ENCODE data around the gene ATAD3B.
"Not testable (repeated sequence)": the region's sequence is repeated elsewhere in the genome, so short reads cannot be mapped to it uniquely, and the experiment has no call there.

ATAD3B gene

DNA sequence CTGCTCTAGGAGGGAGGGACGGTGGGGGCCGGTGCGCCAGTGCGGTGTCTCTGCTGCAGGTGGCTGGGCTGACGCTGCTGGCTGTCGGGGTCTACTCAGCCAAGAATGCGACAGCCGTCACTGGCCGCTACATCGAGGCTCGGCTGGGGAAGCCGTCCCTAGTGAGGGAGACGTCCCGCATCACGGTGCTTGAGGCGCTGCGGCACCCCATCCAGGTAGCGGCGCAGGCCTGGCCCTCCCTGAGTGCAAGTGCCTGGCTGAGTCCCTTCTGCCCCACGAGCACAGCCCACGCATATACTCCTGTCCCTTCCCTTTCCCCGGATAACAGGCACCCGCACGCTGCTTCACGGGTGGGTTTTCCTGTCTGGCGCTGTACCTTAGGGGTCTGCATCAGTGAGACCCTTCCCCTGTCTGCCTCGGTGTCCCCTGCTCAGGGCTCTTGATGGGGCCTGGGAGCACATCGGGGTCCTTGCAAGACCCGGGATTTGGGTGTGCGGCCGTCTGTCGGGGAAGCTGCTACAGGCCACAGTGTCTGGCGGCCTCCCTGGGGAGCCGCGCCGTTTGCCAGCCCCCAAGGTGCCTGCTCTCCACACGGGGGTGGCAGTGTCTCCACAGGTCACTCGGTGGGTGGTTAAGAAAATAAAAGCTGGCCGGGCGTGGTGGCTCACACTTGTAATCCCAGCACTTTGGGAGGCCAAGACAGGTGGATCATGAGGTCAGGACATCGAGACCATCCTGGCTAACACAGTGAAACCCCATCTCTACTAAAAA lies 17.1 kb upstream of the ATAD3B start:
- H3K27ac Mint-ChIP-seq; H3K9me3 Mint-ChIP-seq; H3K4me3 Mint-ChIP-seq; H3K27me3 Mint-ChIP-seq (ENCODE audit: low read depth); H3K4me1 Mint-ChIP-seq (ENCODE audit: low read depth); H3K36me3 Mint-ChIP-seq (ENCODE audit: low read depth): not testable (repeated sequence)

DNA sequence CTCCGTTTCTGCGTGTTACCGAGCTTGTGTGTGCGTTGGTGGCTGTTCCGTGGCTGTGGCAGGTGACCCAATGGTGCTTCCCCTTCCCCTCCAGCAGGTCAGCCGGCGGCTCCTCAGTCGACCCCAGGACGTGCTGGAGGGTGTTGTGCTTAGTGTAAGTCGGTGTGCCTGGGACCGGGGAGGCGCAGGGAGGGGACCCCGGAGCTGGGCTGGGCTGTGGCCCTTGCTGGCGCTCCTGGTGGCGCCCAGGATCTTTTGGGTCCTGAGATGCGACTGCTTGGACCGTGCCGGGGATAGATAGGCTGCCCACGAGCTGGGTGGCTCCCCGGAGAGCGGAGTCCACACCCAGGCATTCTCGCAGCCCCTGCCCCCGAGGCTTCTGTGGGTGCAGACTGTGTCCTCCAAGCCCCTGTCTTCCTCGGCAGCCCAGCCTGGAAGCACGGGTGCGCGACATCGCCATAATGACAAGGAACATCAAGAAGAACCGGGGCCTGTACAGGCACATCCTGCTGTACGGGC lies 16.1 kb upstream of the ATAD3B start:
- no peak overlapping the region for H3K27ac Mint-ChIP-seq
- H3K9me3 Mint-ChIP-seq: no peaks in the 10 kb centered on the region
- no peaks in the 10 kb centered on the region for H3K27me3 Mint-ChIP-seq (ENCODE audit: low read depth)
- no peaks in the 10 kb centered on the region for H3K4me1 Mint-ChIP-seq (ENCODE audit: low read depth)
- H3K4me3 Mint-ChIP-seq: no peak overlapping the region
- H3K36me3 Mint-ChIP-seq (ENCODE audit: low read depth): no peaks in the 10 kb centered on the region

DNA sequence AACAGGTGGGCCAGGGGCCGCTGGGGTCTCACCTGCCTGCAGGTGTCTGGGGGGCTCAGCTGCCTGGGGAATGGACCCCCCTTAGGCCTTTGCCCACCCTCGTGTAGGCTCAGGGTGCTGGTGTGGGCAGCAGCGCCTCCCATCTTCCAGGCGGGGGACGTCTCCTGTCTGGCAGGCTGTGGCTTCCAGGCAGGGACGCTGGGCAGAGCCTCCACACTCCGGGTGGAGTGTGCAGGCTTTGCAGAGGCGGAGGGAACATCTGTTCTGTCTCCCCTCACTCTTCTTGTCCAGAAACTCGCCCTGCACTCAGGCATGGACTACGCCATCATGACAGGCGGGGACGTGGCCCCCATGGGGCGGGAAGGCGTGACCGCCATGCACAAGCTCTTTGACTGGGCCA lies 15.6 kb upstream of the ATAD3B start:
- H3K9me3 Mint-ChIP-seq; H3K4me1 Mint-ChIP-seq (ENCODE audit: low read depth); H3K27ac Mint-ChIP-seq; H3K36me3 Mint-ChIP-seq (ENCODE audit: low read depth); H3K27me3 Mint-ChIP-seq (ENCODE audit: low read depth); H3K4me3 Mint-ChIP-seq: not testable (repeated sequence)

DNA sequence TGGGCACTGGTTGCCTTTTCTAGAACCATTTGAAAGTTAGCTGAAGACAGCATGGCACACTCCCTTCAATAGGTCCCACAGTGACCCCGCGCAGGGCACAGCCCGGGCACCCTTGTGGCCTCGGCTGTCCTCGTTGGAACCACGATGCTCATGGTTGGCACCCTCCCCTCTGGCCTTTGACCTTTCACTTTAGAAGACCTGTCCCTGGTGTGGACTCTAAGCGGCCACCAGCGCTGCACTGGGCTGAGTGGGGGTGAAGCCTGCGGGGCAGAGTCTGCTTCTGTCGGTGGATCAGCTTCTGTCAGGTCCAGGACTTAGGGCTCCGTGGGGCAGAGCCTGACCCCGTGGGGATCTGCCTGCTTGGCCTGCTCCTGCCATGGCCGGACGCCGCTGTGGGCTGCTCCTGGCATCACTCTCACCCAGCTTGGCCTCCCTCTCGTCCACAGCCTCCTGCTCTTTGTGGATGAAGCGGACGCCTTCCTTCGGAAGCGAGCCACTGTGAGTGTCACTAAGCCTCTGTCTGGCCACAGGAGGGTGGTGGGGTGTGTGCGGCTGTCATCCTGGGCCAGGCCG lies 14.8 kb upstream of the ATAD3B start:
- H3K4me1 Mint-ChIP-seq (ENCODE audit: low read depth); H3K9me3 Mint-ChIP-seq; H3K27ac Mint-ChIP-seq; H3K27me3 Mint-ChIP-seq (ENCODE audit: low read depth); H3K4me3 Mint-ChIP-seq; H3K36me3 Mint-ChIP-seq (ENCODE audit: low read depth): not testable (repeated sequence)

DNA sequence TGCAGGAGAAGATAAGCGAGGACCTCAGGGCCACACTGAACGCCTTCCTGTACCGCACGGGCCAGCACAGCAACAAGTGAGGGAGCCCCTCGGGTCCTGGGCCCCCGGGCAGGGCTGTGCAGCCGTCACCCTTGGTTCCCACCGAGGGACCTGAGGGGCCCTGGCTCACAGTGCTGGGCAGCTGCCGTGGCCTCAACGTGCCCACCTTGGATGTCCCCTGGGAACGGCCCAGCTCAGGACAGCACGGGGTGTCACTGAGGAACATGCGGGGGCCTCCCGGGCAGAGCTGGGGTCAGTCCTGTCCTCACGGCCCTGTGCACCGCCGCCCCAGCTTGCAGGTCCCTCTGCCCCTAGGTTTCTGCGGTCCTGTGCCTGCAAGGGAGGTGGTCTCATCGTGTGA lies 12.4 kb upstream of the ATAD3B start:
- not testable (repeated sequence) for H3K4me3 Mint-ChIP-seq

DNA sequence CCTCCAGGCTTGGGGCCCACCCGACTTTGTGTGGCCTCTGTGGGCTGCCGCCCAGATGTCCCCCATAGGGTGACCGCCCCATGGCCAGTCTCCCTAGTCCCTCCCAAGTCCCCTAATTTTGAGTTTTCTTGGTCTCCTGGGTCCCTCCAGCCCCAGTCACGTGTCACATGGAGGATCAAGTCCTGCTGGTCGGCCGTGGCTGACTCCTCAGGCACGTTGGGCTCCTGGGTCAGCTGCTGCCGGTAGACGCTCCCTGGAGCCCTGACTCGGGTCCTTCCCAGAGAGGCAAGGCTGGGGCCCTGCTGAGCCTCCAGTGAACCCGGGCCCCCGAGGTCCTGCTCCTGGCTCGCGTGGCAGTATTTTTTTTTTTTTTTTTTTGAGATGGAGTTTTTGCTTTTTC lies 11.9 kb upstream of the ATAD3B start:
- not testable (repeated sequence) for H3K4me3 Mint-ChIP-seq; H3K4me1 Mint-ChIP-seq (ENCODE audit: low read depth); H3K27me3 Mint-ChIP-seq (ENCODE audit: low read depth); H3K36me3 Mint-ChIP-seq (ENCODE audit: low read depth); H3K9me3 Mint-ChIP-seq; H3K27ac Mint-ChIP-seq

More for the DNA sequence above, 12.4 kb upstream of the ATAD3B start:
- not testable (repeated sequence) for H3K9me3 Mint-ChIP-seq; H3K36me3 Mint-ChIP-seq (ENCODE audit: low read depth); H3K27ac Mint-ChIP-seq; H3K4me1 Mint-ChIP-seq (ENCODE audit: low read depth); H3K27me3 Mint-ChIP-seq (ENCODE audit: low read depth)

DNA sequence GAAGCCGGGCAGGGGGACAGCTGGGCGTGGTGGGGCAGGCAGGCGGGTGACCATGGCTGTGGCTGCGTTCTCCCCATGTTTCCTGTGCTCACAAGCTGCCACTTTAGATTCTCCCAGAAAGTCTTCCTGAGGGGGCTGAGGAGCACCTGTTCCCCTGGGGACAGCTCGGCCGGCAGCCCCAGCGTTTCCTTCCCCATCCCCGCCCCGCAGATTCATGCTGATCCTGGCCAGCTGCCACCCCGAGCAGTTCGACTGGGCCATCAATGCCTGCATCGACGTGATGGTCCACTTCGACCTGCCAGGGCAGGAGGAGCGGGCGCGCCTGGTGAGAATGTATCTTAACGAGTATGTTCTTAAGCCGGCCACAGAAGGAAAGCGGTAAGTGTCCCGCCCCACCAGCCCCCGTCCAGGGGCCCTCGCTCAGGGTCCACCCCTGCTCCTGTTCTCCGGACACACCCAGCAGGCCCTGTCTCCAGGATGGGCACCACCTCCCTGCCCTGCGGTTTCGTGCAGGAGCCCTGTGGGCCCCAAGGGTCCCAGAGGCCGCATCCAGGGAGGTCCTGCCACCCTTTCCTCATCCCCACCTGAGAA lies 10.9 kb upstream of the ATAD3B start:
- Mint-ChIP-seq H3K4me3 (no peak overlapping the region), H3K9me3 (no peaks in the 10 kb centered on the region), H3K27me3 (ENCODE audit: low read depth) (no peaks in the 10 kb centered on the region), H3K4me1 (ENCODE audit: low read depth) (no peaks in the 10 kb centered on the region), H3K36me3 (ENCODE audit: low read depth) (no peaks in the 10 kb centered on the region), H3K27ac (no peak overlapping the region)

DNA sequence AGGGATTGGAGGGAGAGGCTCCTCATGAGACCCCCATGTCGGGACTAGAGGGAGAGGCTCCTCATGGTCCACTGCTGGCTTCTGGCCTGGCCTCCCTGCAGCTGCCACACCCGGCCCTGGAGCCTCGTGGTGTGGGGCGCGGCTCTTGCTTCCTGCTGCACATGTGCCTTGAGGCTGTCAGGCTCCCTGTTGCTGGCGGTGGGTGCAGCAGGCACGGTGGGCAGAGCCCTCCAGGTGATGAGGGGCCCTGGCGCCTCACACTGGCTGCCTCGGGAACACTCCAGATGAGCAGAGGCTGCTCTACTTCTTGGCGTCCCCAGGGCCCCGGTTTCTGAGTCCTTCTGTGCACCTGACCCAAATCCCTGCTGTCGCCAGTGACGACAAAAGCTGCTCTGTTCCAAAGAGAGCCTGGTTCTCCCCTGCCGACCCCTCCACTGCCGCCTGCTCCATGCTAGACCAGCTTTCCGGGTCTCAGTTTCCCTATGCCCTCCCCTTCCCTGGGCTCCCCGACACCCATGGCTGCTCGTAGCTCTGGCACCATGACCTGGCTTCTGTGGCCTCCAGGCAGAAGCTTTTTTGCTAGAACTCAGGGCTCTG lies 9.7 kb upstream of the ATAD3B start:
- Mint-ChIP-seq H3K36me3 (ENCODE audit: low read depth) (no peaks in the 10 kb centered on the region), H3K27me3 (ENCODE audit: low read depth) (no peaks in the 10 kb centered on the region), H3K27ac (no peak overlapping the region), H3K4me1 (ENCODE audit: low read depth) (no peaks in the 10 kb centered on the region), H3K4me3 (no peak overlapping the region), H3K9me3 (no peaks in the 10 kb centered on the region)

DNA sequence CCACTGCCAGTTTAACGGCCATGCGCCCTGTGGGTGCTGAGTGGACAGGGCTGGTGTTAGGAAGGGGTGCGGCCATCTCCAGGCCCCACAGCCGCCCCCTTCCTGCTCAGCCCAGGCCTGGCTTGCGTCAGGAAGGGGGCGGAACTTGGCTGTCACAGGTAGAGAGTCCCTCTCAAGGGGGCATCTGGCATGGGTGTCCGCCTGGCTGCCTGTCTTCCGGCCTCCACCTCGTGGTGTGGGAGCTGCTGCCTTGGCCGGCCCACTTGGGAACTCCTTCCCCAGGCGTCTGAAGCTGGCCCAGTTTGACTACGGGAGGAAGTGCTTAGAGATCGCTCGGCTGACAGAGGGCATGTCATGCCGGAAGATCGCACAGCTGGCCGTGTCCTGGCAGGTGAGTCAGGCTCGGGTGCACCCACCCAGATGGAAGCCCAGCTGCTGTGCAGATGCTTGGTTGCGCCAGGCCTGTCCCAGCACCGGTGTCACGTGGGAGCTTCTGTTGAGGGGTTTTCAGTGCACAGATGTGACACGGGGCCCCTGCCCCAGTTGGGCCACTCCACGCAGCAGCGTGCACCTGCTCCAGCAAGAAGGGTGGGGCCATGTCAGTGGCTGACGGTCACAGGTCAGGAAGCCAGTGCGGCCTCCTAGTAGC lies 9.1 kb upstream of the ATAD3B start:
- no peaks in the 10 kb centered on the region for H3K9me3 Mint-ChIP-seq
- H3K27ac Mint-ChIP-seq: no peak overlapping the region
- H3K36me3 Mint-ChIP-seq (ENCODE audit: low read depth): no peaks in the 10 kb centered on the region
- no peak overlapping the region for H3K4me3 Mint-ChIP-seq
- no peaks in the 10 kb centered on the region for H3K4me1 Mint-ChIP-seq (ENCODE audit: low read depth)
- no peaks in the 10 kb centered on the region for H3K27me3 Mint-ChIP-seq (ENCODE audit: low read depth)

DNA sequence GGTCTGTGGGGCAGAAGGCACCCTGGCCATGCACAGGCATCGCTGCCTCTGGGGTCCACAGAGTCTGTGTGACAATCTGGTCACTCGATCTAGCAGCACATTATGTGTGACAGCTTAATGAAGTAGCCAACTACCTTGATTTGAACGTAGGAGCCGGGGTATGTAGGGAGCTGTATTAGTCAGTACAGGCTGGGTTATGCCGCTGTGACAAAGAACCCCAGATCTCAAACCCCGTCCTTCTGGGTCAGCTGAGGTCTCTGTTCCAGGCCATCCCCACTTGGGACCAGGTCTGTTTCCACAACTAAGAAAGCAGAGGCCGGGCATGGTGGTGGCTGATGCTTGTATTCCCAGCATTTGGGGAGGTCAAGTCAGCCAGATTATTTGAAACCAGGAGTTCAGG lies 8.3 kb upstream of the ATAD3B start:
- Mint-ChIP-seq H3K9me3 (no peaks in the 10 kb centered on the region), H3K27me3 (ENCODE audit: low read depth) (no peaks in the 10 kb centered on the region), H3K27ac (no peak overlapping the region), H3K4me3 (no peak overlapping the region), H3K4me1 (ENCODE audit: low read depth) (no peaks in the 10 kb centered on the region), H3K36me3 (ENCODE audit: low read depth) (no peaks in the 10 kb centered on the region)

DNA sequence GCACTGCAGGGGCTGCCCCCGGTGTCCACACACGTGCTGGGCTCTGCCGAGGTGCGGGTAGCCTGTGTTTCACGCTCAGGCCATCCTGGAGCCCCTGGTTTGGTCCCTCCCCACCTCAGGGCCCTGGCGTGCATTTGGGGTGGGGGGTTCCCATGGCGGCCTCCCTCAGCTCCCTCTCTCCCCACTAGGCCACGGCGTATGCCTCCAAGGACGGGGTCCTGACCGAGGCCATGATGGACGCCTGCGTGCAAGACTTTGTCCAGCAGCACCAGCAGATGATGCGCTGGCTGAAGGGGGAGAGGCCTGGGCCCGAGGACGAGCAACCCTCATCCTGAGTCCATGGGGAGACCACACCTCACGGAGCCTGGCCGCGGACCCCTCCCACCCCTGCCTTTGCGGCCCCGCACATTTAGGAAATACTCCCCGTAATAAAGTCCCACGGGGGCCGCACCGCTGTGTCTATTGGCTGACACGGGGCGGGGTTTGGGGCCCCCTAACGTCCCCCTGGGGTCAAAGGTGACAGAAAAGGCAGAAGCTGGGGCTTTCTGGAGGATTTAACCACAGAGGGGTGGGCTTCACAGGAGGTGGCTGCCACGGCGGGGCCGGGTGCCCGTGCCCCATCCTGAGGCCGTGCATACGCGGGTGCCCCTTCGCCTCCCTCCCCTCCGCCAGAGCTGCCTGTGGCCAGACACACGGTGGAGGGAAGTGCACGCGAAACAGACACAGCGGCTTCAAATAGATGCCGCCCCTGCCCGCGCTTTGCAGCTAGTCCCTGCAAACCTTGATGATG lies 3.2 kb upstream of the ATAD3B start:
- H3K27ac Mint-ChIP-seq; H3K4me3 Mint-ChIP-seq; H3K27me3 Mint-ChIP-seq (ENCODE audit: low read depth); H3K9me3 Mint-ChIP-seq; H3K36me3 Mint-ChIP-seq (ENCODE audit: low read depth): not testable (repeated sequence)
- H3K4me1 Mint-ChIP-seq (ENCODE audit: low read depth): peaks cover 16% of the 10 kb centered on the region

DNA sequence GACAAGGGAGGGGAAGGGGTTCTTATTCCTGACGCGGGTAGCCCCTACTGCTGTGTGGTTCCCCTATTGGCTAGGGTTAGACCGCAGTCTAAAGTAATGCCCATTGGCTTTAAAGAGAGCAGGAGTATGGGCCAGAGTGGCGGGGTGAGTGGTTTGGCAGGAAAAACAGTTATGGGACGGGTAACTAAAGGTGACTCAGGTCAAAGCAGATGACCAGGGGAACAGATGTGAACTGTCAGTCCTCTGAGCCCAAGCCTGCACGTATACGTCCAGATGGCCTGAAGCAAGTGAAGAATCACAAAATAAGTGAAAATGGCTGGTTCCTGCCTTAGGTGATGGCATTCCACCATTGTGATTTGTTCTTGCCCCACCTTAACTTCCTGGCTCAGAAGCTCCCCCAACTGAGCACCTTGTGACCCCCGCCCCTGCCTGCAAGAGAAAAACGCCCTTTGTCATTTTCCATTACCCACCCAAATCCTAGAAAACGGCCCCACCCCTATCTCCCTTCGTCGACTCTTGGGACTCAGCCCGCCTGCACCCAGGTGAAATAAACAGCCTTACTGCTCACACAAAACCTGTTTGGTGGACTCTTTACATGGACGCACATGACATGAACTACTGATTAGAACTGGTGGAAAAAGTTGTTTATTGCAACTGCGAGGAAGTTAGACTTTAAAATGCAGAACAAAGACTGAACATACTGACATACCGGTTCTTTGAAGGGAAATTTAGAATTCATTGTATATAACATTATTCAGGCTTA lies 758 bp upstream of the ATAD3B start:
- H3K4me3 Mint-ChIP-seq: peak overlapping the region; percentile 90
- peak overlapping the region; percentile 89 for H3K27ac Mint-ChIP-seq
- peaks cover 16% of the 10 kb centered on the region for H3K4me1 Mint-ChIP-seq (ENCODE audit: low read depth)
- H3K36me3 Mint-ChIP-seq (ENCODE audit: low read depth): no peaks in the 10 kb centered on the region
- H3K27me3 Mint-ChIP-seq (ENCODE audit: low read depth): no peaks in the 10 kb centered on the region
- H3K9me3 Mint-ChIP-seq: no peaks in the 10 kb centered on the region

DNA sequence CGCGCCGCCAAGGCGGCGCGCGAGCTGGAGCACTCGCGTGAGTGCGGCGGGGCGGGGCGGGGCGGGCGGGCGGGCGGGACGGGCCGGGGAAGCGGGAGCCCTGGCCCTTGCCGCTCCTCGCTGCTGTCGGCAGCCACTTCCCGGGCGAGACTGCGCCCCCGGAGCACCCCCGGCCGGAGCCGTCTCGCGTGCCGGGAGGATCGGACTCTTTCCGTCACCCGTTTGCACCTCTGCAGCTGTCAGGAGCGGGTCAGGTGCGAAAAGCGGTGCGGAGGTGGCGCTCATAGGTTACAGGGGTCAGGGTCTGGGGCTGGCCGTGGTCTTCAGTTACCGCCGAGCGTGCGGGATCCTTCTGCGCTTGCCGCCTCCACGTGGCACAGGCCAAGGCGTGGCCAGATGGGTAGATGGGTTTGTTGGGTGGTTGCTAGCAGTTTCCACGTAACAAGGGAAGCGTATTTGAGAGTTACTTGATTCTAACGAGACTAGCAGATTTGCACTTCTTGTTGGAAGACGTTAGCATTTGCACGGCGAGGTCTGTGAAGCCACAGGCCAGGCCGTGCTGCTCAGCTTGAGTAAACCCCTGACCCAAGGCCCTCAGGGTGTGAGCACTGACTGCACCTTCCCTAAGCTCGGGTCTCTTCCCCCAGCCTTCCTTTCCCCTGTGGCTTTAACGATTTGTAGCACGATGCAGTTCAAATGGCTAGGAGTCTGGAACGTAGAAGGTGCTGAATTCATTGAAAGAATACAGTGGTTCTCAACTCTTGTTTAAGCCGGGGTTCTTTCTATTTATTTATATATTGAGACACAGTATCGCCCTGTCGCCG lies 700 bp downstream of the ATAD3B start:
- peak overlapping the region; percentile 52 for H3K27ac Mint-ChIP-seq
- peaks cover 16% of the 10 kb centered on the region for H3K4me1 Mint-ChIP-seq (ENCODE audit: low read depth)
- H3K36me3 Mint-ChIP-seq (ENCODE audit: low read depth); H3K9me3 Mint-ChIP-seq; H3K27me3 Mint-ChIP-seq (ENCODE audit: low read depth): not testable (repeated sequence)
- peak overlapping the region; percentile 76 for H3K4me3 Mint-ChIP-seq

All from T-helper 1 cell treated with Interleukin-12 subunit alpha and Interleukin-12 subunit beta and Interleukin-4 antibody, amounts not matched to agents 30 μg/mL and 1 μg/mL, for 36 hours (primary cell).